HUDEP-2 (cell line): Measurements from ENCODE around the gene MAST3.

Experiments
- DNase-seq, 76 experiments: peaks; one replicate each; lab custom pipeline; 2025; ENCODE audit not compliant: unreplicated experiment in 76 of 76; lab: John Stamatoyannopoulos, UW

Gene MAST3

GRCh38 chr19:18097217-18097992 is at the start of gene MAST3:
MAST3 (plus strand) TSS chr19:18097778; CDS start chr19:18097793, 15 bp downstream.
- DNase-seq = peak in 74 of 76 experiments; percentile 41 to 97 (median 90)

- DNase-seq = no peak
These were observed 48.2 kb upstream of the MAST3 start for GRCh38 chr19:18049385-18049784.

- DNase-seq = no peak
These were observed 45.7 kb upstream of the MAST3 start for GRCh38 chr19:18051887-18052286.

GRCh38 chr19:18053576-18054219 is 43.9 kb upstream of the MAST3 start:
- peak in 1 of 76 experiments; percentile 17 for DNase-seq

- DNase-seq = no peak
These were observed 41.6 kb upstream of the MAST3 start for GRCh38 chr19:18055967-18056366.

GRCh38 chr19:18057557-18057956 is 40.0 kb upstream of the MAST3 start:
- no peak for DNase-seq

- peak in 63 of 76 experiments; percentile 16 to 85 (median 65) for DNase-seq
These were observed 39.2 kb upstream of the MAST3 start for GRCh38 chr19:18058208-18059009.

GRCh38 chr19:18059297-18059696 is 38.3 kb upstream of the MAST3 start:
- no peak for DNase-seq

GRCh38 chr19:18059902-18060301 is 37.7 kb upstream of the MAST3 start:
- no peak for DNase-seq

GRCh38 chr19:18060472-18060871 is 37.1 kb upstream of the MAST3 start:
- no peak for DNase-seq

- DNase-seq = no peak
These were observed 35.5 kb upstream of the MAST3 start for GRCh38 chr19:18062028-18062427.

GRCh38 chr19:18063463-18063862 is 34.1 kb upstream of the MAST3 start:
- DNase-seq = peak in 1 of 76 experiments; percentile 12

- DNase-seq = no peak
These were observed 32.4 kb upstream of the MAST3 start for GRCh38 chr19:18065173-18065495.

- no peak for DNase-seq
These were observed 29.2 kb upstream of the MAST3 start for GRCh38 chr19:18068395-18068794.

- DNase-seq = no peak
These were observed 28.2 kb upstream of the MAST3 start for GRCh38 chr19:18069383-18069782.

- no peak for DNase-seq
These were observed 27.4 kb upstream of the MAST3 start for GRCh38 chr19:18070181-18070580.

GRCh38 chr19:18072335-18072734 is 25.2 kb upstream of the MAST3 start:
- no peak for DNase-seq

GRCh38 chr19:18073197-18073596 is 24.4 kb upstream of the MAST3 start:
- no peak for DNase-seq

GRCh38 chr19:18074192-18074591 is 23.4 kb upstream of the MAST3 start:
- DNase-seq = no peak

GRCh38 chr19:18083929-18084684 is 13.5 kb upstream of the MAST3 start:
- no peak for DNase-seq
